Fibroblast of lung (primary cell): ENCODE results near the gene USP6.
"Not testable (repeated sequence)": the region's sequence is repeated elsewhere in the genome, so short reads cannot be mapped to it uniquely, and the experiment has no call there.

Source experiments
- CTCF ChIP-seq, 2 donors: IDR thresholded peaks in 1 of 2; conservative IDR thresholded peaks in 1 of 2; 1 replicate in 1 of 2; 2 replicates in 1 of 2; pipeline ENCODE4 v1.5.1; 2011 to 2012; ENCODE audit warnings: low read length in 2 of 2, control low read depth in 1 of 2, inconsistent platforms in 1 of 2, low read depth in 1 of 2, mild to moderate bottlenecking in 1 of 2
- EZH2 ChIP-seq: IDR thresholded peaks from 2 replicates; pipeline ENCODE4 v1.5.1; 2012; ENCODE audit warnings: low read length, control low read depth, mild to moderate bottlenecking; ENCODE audit errors: missing control alignments

GRCh38 chr17:5128387-5128786 lies 12.6 kb downstream of the USP6 start:
- TF ChIP-seq CTCF (conservative IDR thresholded peaks at IDR 0.05 in 1 of 2, IDR thresholded peaks at IDR 0.05 in 1 of 2; ENCODE audit: low read depth in 1 of 2, low read length in 2 of 2); EZH2: not testable (repeated sequence)
